Measurements from ENCODE around the gene CYRIA.

CYRIA gene

DNA sequence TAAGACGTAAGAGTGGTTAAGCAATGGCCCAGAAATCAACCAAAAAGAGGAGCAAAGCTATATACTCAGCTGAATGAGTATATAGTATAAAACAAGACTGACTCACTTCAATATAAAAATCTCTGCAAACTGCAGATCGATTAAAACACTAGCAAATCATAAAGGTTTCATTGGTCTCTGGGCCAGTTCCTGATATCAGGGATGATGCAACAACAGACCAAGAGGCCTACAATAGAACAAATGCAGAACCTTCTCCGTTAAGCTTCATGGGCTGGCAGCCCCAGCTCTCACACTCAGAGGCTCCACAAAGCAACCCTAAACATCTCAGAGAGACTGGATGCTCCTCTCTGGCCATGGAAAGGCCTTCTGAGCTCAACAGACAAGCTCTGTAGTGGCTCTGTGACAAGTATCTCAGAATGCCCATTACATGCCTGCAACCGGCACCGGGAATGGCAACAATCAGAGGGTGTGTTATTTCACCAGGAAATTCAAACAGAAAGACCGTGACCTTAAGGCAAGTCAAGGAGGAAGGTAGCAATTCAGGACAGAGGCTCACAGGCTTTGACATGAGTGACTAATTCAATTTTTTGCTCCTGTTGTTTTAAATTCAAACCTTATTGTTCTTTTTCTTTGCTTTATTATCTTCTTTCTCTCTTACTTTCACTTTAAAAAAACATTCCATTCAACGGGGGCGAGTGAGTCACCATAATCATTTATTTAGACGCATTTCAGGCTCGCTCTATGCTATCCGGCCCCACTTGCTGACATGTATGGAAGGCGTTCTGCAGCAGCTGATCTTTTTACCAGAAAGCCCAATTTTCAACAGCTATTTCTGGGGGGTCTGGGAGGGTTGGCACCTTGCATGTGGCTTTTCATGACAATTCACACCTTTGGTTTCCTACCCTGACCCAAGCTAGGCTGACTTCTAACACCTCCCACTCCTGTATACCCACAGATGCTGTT is 15.1 kb downstream of the CYRIA start:
- no peak for DNase-seq (ENCODE audit: low read depth in 2 of 2)

DNA sequence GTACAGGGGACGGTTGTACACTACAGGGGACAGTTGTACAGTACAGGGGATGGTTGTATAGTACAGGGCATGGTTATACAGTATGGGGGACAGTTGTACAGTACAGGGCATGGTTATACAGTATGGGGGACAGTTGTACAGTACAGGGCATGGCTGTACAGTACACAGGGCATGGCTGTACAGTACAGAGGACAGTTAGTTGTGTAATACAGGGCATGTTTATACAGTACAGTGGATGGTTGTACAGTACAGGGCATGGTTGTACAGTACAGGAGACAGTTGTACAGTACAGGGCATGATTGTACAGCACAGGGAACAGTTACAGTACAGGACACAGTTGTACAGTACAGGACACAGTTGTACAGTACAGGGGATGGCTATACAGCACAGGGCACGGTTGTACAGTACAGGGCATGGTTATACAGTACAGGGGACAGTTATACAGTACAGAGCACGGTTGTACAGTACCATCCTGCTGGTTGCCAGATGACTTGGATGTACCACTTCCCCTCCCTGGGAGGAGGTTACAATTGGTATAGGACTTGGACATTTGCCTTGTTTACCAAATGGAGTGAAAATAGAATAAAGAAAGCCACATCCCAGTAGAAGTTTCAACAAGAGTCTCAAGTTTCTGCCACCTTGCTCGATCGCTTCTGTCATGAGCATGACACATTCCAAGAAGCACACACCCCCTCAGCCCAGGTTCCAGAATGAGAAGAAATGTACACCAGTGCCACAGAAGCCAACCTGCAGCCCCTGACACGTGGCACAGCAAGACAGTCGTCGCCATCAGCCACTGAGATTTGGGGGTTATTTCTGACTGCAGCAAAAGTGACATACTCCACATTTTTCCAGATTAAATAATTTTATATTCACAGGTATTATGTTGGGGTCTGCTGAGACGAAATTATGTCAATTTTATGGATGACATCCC is 16.0 kb downstream of the CYRIA start:
- no peak for DNase-seq (ENCODE audit: low read depth in 2 of 2)

DNA sequence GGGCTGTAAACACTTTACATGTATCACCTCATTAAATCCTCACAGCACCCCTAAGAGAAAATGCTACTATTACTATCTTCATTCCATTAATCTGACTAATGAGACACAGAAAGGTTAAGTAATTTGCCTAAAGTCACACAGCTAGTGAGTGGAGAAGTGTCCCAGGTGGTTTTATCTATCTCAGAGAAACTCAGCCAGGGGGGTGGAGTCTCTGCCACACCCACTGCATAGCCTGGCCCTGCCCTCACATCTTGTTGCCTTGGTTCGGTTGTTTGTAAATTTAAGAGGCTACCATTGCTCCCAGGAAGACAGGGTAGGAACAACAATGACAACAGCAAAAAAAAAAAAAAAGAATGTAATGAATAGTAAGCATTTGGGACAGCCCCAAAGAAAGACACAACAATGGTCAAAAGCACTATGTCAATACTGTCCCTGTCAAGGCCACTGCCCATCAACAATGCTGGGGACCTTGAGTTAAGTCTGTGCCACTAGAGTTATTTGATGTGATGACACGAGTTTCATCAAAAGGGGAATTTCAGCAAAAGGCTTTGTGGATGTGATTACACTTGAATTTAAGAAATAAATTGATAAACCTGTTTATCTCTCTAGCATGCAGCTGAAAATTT is 17.5 kb downstream of the CYRIA start:
- no peak for DNase-seq (ENCODE audit: low read depth in 2 of 2)

DNA sequence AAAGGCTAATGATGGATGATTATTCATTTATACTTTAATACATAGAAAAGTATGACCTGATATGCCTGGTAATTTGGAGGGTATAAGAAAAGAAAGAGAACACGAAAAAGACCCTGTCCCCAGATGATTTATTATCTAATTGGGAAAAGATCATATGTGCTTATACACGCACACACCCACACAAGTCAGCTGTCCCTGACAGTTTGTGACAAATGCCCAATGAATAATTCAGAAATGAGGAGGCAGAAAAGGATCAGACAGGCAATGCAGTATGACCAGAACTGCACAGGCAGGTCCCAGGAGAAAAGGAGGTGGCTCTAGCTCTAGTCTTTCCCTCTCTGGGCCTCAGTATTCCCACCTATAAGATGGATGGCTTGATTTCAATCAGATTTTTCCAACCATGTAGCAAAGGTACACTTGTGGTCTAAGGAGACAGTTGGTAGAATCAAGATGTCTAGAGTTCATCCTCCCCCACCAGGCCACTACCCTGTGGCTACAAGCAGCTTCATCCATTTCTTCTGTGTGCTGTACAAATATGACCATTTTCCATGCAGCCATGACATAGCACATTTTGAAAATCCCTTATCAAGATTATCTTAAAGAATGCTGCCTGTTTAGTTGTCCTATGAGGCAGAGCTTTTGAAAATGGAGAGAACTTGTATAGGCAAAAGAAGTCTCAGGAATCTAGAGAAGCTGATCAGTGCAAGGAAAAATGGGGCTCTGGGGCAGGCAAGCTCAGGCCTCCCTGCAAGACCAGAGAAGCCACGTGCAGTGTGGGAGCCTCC is 19.7 kb downstream of the CYRIA start:
- DNase-seq (ENCODE audit: low read depth in 2 of 2), result no peak

DNA sequence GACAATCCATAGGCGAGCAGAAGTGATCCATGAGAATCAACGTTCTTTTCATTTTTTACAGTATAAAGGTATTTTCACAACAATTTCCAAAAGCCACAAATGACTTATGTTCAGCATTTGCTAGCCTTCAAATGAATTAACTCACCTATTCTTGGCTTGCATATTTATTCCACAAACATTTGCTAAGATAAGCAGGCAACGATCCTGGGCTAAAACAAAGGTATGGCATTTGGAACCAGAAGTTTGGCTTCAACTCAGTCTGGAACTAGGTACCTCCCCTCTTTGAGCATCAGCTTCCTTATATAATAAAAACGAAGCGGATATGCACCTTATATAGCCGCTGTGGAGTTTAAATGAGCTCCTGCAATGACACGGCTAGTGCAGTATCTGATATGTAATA is 20.5 kb downstream of the CYRIA start:
- no peak for DNase-seq (ENCODE audit: low read depth in 2 of 2)

DNA sequence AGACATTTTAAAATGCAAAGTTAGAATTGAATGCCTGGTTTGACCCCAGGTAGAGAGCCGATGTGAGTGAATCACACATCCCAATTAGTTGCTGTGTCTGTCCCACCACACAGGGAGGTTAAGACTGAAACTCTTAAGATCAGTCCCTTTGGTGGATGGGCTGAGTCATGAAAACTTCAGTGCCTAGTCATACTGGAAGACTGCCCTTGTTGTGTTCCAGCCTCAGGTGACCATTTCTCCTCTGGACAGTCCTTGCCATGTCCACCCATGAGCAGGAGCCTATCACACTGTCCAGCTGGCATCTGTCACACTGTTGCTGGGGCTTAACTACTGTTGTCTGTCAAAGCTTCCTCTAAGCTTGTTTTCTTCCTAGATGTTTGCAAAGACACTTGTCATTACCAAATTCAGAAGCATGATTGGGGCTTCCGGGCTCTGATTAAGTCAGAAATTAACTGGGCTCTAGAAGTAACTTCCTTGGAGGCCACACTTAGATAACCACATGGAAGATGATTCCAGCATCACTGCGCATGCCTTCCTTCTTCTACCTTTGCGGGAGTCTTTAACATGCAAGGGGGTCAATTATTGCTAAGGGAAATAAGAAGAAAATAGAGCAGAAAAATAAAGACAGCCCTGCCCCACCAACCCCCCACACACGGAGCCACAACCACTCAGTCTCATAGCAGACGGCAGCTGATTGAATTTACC is 21.3 kb downstream of the CYRIA start:
- no peak for DNase-seq (ENCODE audit: low read depth in 2 of 2)

DNA sequence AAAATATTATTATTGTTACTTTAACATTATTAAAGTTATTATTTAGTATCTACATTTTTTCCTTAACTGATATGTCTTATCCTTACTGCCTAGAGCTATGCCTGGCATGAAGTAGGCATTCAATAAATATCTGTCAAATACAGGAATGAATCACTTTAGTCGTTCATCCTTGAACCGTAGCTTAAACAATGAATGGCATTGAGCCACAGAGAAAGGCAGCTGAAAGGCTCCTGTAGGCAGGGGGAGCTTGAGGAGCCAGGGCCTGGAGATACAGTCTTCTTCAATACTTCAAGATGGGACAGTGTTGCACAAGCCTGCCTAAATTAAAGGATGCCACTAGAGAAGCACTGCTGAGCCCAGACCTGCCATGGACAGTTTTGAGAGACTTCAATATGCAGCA is 22.5 kb downstream of the CYRIA start:
- DNase-seq (ENCODE audit: low read depth in 2 of 2), result no peak

DNA sequence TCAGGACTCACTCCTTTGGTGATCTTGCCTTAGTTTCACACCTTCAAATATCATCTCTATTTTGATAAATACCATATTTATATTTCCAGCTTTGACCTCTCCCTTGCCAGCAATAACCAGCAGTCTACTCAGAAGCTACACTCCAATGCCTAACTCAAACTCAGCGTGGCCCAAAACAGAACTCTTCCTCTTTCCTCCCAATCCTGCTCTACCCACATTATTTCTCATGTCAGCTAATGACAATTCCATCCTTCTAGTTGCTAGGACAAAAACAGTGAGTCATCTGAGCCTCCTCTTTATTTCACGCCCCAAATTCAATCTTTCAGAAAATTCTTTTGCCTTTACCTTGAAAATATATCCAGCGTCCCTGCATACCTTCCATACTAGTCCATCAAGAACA is 23.5 kb downstream of the CYRIA start:
- DNase-seq (ENCODE audit: low read depth in 2 of 2), result no peak

DNA sequence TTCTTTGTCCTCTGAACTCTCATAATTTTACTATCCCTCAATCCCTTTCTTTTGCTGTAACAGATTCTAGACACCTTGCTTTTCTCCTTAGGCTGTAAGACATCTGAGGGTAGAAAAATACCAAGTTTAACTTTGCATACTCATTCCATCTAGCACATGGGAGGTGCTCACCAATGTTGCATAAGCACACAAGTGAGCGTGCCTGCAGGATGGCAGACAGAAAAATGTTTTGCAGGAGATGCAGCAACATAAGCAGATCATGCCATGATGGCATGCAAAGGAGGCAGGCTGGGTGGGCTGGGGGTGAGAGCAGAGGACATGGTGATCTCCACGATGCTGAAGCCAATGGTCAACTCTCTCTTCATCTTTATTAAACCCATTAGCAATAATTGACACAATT is 24.1 kb downstream of the CYRIA start:
- no peak for DNase-seq (ENCODE audit: low read depth in 2 of 2)

DNA sequence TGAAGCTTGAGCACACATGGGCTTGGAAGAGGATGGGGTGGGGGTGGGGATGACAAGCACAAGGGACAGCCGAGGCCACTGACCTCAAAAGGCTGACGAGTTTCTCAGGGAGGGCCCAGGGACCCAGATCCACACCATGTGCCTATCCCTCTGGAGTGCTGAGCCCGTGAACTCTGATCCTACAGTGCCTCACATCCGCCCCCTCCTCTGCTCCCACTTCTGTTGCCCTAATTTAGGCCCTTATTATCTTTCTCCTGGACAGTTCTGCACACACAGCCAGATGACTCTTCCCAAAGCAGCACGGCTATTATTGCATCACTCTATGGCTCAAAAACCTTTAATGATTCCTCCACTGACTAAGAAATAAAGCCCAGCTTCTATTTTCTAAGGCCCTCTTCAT is 24.8 kb downstream of the CYRIA start:
- DNase-seq (ENCODE audit: low read depth in 2 of 2), result no peak

DNA sequence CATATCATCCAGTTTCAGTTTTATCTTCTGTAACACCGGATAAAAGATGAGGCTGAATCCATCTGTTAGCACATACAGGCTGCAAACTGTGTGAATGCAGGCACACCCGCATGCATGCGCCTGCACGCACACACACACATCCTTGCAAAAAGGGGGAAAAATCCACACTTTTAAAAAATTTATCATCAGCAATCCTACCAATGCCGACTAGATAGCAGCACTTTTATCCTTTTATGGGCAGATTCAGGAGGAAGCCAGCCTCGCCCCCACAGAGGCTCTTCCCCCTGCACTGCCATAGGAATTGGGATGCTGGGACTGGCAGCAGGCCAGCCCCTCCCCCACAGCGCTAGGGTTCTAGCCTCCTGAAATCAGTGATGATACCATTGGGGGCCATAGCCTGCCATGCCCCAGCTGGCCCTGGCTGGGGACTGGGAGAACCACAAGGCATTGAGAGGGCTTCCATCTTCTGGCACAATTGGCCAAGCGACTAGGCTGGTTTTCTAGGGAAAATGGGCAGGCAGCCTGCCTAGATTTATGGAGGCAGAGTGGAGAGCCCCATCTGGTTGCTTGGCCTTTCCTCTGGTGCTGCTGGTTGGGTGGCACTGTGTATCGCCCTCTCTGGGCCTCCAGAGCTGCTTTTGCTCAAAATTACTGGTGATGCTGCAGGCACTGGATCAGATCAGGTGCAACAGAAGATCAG is 25.5 kb downstream of the CYRIA start:
- no peak for DNase-seq (ENCODE audit: low read depth in 2 of 2)

DNA sequence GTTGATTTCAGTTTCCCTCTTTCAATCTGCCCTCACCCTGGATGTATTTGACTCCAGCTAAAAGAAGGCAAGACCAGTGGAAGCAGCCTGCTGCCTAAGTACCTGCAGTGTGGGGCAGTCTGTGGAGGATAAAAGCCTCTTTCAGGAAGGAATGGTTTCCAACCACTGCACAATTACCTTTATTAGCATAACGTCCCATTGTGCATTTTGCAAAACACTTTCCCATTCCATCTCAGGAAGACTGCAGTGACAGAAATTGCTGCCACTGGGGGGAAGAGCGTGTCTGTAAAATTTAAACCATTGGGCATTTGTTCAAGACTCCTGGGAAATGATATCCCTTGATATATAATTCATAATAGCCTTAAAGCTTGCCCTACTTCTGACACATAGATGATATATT is 26.2 kb downstream of the CYRIA start:
- DNase-seq (ENCODE audit: low read depth in 2 of 2), result no peak

DNA sequence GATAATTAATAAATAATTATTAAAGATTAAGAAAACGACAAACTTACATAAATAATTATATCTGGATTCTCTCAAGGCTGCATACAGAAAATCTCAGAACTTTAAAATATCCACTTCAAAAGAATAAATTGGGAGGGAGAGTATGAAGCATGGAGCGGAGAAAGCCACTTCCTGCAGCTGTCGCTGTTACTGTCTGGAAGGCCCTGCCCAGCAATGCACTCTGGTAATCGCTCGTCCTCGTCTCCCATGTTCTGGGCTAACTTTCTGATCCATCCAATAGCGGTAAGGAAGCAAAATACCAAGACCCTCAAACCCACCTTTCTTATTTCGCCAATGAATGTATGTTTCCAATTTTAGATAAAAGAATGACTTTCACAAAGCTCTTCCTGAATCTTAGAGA is 26.7 kb downstream of the CYRIA start:
- DNase-seq (ENCODE audit: low read depth in 2 of 2), result no peak

DNA sequence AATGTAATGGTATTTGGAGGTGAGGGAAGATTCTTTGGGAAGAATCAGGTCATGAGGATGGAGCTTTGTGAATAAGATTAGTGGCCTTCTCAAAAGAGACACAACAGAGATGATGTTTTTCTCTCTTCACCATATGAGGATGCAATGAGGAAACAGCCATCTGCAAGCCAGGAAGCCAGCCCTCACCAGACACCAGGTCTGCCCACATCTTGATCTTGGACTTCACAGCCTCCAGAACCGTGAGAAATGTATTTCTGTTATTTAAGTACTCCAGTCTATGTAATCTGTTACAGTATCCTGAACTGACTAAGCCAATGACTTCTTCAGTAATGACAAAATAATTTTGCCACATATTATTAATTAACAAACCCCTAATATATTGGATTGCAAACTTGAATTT is 28.3 kb downstream of the CYRIA start:
- no peak for DNase-seq (ENCODE audit: low read depth in 2 of 2)

DNA sequence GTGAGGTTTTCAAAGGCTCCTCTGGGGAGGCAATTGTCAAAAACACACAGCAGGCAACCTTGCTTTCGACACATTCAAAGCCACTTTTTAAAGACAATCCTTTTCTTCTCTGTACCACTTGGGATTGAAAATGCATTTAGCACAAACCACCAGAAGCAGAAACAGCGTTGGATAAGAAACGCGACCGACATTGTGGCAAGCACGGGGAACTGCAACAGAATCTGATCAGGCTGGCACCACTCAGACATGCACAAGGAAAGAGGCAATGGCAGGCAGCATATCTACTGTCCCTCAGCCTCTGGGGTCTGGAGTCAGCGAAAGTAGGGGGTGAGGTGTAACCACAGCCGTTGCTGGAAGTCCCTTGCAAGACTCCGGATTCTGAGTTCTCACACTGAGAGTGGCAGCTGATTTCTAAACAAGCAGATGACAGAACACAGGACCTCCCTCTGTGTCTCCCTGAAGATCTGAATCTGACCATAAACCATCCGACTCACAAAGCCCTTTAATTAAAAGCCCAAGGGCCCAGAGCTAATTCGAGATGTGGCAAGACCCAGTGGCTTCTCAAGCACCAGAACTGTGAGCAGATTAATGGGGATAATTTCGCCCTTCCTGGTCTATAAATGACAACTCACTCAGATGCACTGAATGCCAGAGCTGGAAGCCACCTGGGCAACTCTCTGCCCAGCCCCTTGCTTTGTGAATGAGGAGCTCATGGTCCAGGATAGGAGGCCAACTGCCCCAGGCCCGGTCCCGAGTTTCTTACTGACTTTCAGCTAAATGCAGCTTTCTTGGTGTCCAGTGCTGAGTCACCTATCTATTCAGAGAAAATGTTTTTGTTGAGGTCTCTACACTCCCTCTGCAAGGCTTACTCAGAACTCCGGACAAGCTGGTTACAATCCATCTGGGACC is 29.6 kb downstream of the CYRIA start:
- DNase-seq (ENCODE audit: low read depth in 2 of 2), result no peak

DNA sequence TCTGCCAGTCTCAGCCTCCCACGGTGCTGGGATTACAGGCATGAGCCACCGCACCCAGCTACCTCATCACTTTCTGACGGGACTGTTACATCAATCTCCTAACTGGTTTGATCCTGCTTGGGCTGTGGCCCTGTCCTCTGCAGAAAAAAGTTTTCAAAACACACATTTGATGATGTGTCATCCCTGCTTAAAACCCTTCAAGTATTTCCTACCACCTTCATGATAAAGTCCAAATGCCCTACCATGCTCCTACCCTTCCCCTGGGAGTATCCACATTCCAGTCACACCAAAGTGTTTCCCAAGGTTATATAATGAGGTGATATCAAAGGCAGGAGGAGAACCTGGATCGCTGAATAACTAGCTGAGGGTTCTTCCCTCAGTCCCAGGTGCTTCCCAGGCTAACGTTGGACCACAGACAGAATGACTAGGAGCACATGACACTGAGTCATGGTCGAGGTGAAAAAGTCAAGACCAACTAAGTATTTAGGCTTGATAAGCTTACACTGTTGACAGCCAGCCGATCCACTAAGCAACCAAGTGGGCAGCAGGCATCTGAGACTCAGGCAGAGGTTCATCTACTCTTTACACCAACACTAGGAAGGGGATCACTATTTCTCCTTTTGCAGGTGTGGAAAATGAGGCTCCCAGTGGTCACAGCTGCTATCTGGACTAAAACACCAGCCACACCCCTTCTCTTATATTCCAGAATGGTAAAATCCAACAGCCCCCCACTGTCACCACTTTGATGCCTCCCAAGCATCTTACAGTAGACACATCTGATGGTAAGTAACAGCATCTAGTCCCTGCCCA is 31.8 kb downstream of the CYRIA start:
- no peak for DNase-seq (ENCODE audit: low read depth in 2 of 2)

DNA sequence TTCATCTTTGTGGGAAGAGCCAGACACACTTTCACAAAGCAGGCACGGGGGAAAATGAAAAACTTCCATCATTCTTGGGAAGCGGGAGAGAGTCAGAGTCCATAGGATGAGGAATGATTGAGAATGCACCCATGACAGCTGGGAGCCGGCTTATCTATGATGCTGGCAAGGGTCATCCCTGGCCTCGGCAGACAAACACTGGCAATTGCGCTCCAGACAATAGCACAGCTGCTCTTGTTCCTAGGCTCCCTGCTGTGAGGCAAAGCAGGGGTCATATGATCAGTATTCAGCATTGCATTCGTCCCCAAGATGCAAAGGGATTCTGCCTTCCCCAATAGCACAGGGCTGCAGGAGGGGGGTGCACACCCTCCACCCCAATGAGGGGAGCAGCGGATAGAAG is 33.0 kb downstream of the CYRIA start:
- DNase-seq (ENCODE audit: low read depth in 2 of 2), result no peak

DNA sequence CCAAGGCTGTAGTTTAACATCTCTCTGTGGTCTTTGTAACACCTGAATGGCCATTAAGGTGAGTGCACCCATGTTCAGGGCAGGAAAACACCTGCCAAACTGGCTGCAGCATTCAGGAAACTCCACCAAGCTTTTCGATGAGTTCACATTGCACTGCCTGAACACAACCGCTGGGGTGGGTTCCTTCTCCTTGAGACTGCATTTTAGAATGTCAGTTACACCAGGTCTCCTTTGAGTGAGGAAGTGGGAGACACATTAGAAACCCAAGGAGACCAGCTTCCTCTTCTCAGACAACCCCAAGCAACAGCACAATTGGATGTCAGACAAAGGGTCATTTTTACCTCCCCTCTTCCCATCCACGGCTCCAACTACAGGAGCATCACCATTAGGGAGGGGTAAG is 35.2 kb downstream of the CYRIA start:
- no peak for DNase-seq (ENCODE audit: low read depth in 2 of 2)

All from stimulated activated CD8-positive, alpha-beta memory T cell treated with anti-CD3 and anti-CD28 coated beads, Interleukin-15, amount 100 ng/mL, for 4 hours (primary cell).